Measurements from ENCODE around the gene GRIK3.

Gene GRIK3

DNA sequence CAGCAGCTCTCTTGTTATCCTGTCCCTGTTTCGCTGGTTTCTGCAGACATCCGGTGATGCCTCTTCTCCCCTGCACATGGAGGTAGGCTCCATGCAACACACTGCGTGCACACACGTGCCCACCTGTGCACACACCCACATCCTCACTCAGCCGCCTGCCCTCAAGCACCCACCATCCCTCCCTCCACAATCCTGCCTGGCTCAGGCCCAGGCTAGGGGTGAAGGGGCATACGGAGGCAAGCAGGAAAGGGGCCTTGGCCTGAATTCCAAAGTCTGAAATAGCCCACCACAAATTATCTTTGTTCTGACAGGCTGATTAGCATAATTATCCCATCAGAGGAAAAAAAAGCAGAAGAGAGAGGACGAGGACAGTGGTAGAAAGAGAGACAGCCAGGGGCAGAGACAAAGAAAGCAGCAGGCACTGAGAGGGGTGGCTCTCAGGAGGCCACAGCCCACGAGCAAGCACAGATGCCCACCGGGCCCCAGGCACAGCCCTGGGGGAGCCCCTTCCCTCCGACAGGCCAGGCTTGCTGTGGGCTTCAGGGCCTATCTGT is 73.2 kb downstream of the GRIK3 start:
- Histone ChIP-seq H3K9me3 (ENCODE audit: insufficient read depth, low read length) (no peaks in the 10 kb centered on the region; the same call in 1 of the 2 replicates), H3K36me3 (ENCODE audit: insufficient read depth, insufficient read length, low read length) (no peaks in the 10 kb centered on the region), H3K4me3 (ENCODE audit: insufficient read length, low read depth) (no peak overlapping the region), H3K4me1 (ENCODE audit: insufficient read depth, insufficient read length) (no peaks in the 10 kb centered on the region), H3K9ac (ENCODE audit: insufficient read length, low read depth) (no peak overlapping the region), H3K27me3 (ENCODE audit: insufficient read depth, insufficient read length) (no peaks in the 10 kb centered on the region)
- no peak for TF ChIP-seq YY1 (IDR thresholded peaks at IDR 0.05; ENCODE audit: insufficient read depth, insufficient read length)
- TF ChIP-seq ZNF274 (IDR thresholded peaks at IDR 0.05; ENCODE audit: low read depth, low read length): no peak
- no peak for TF ChIP-seq SUZ12 (IDR thresholded peaks at IDR 0.05; ENCODE audit: extremely low read depth, insufficient read depth, insufficient read length)
- DNase-seq (ENCODE audit: low read depth, low spot score): no peak

DNA sequence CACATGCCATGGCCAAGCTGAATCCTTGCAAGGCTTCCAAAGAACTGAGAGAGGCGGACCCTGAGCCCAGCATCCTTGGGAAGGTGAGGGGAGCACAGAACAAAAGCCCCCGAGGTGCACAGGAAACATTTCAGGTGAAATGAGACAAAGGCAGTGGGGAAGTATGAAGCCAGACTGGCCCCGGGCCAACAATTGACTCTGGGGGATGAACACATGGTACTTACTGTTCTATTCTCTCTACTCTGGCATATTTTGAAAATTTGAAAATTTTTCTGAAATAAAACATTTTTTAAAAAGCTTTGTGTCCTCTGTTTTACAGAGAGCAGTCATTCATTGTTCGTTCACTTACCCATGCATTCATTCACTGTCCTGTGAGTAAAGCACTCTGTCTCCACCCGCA is 77.7 kb downstream of the GRIK3 start:
- Histone ChIP-seq H3K4me1 (ENCODE audit: insufficient read depth, insufficient read length) (peaks cover 7% of the 10 kb centered on the region), H3K27me3 (ENCODE audit: insufficient read depth, insufficient read length) (peaks cover 2% of the 10 kb centered on the region), H3K4me3 (ENCODE audit: insufficient read length, low read depth) (no peak overlapping the region), H3K36me3 (ENCODE audit: insufficient read depth, insufficient read length, low read length) (no peaks in the 10 kb centered on the region), H3K9ac (ENCODE audit: insufficient read length, low read depth) (no peak overlapping the region), H3K9me3 (ENCODE audit: insufficient read depth, low read length) (no peaks in the 10 kb centered on the region)
- no peak for DNase-seq (ENCODE audit: low read depth, low spot score)
- TF ChIP-seq ZNF274 (IDR thresholded peaks at IDR 0.05; ENCODE audit: low read depth, low read length) (no peak), SUZ12 (IDR thresholded peaks at IDR 0.05; ENCODE audit: extremely low read depth, insufficient read depth, insufficient read length) (no peak), YY1 (IDR thresholded peaks at IDR 0.05; ENCODE audit: insufficient read depth, insufficient read length) (no peak)

DNA sequence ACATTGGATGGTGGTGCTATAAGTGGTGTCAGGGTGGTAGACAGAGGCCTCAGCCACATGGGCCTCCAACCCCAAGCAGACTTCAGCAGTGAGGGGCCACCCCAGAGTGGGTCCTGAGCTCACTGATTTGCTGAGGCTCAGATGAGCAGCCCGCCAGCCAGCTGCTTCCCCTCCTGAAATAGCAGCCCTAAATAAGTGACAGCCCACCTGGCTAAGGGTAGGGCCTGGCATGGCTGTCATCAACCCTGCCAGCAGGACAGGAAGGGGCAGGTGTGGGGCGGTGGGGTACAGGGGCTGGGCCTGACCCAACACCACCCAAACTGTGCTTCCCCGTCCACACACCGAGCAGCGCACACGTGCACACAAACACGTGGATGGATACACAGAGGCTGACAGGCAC is 79.3 kb downstream of the GRIK3 start:
- no peak for DNase-seq (ENCODE audit: low read depth, low spot score)
- peaks cover 7% of the 10 kb centered on the region for H3K4me1 ChIP-seq (ENCODE audit: insufficient read depth, insufficient read length)
- H3K27me3 ChIP-seq (ENCODE audit: insufficient read depth, insufficient read length): peaks cover 2% of the 10 kb centered on the region
- H3K9me3 ChIP-seq (ENCODE audit: insufficient read depth, low read length): no peaks in the 10 kb centered on the region
- no peaks in the 10 kb centered on the region for H3K36me3 ChIP-seq (ENCODE audit: insufficient read depth, insufficient read length, low read length)
- no peak overlapping the region for H3K9ac ChIP-seq (ENCODE audit: insufficient read length, low read depth)
- no peak overlapping the region for H3K4me3 ChIP-seq (ENCODE audit: insufficient read length, low read depth)
- TF ChIP-seq ZNF274 (IDR thresholded peaks at IDR 0.05; ENCODE audit: low read depth, low read length) (no peak), SUZ12 (IDR thresholded peaks at IDR 0.05; ENCODE audit: extremely low read depth, insufficient read depth, insufficient read length) (no peak), YY1 (IDR thresholded peaks at IDR 0.05; ENCODE audit: insufficient read depth, insufficient read length) (no peak)

DNA sequence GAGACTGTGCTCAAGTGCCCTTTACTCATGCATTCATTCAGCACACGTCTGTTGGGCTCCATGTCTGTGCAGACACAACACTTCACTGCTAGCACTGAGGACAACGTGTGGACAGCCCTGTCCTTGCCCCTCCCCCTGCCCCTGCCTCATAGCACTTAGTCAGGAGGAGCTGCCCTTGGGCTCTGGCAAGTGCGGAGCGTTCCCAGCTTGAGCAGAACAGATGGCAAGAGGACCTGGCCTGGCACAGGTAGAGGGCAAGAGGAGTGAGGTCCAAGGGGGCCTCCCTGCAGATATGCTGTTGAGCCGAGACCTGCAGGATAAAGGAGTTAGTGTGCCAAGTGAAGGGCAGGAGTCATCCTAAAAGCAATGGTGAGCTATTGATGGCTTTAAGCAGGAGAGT is 81.3 kb downstream of the GRIK3 start:
- DNase-seq (ENCODE audit: low read depth, low spot score): no peak
- H3K4me1 ChIP-seq (ENCODE audit: insufficient read depth, insufficient read length): peaks cover 12% of the 10 kb centered on the region
- no peak for TF ChIP-seq ZNF274 (IDR thresholded peaks at IDR 0.05; ENCODE audit: low read depth, low read length)
- TF ChIP-seq SUZ12 (IDR thresholded peaks at IDR 0.05; ENCODE audit: extremely low read depth, insufficient read depth, insufficient read length): no peak
- no peak for TF ChIP-seq YY1 (IDR thresholded peaks at IDR 0.05; ENCODE audit: insufficient read depth, insufficient read length)
- no peaks in the 10 kb centered on the region for H3K9me3 ChIP-seq (ENCODE audit: insufficient read depth, low read length)
- no peak overlapping the region for H3K4me3 ChIP-seq (ENCODE audit: insufficient read length, low read depth)
- no peak overlapping the region for H3K9ac ChIP-seq (ENCODE audit: insufficient read length, low read depth)
- H3K36me3 ChIP-seq (ENCODE audit: insufficient read depth, insufficient read length, low read length): no peaks in the 10 kb centered on the region
- peaks cover 2% of the 10 kb centered on the region for H3K27me3 ChIP-seq (ENCODE audit: insufficient read depth, insufficient read length)

DNA sequence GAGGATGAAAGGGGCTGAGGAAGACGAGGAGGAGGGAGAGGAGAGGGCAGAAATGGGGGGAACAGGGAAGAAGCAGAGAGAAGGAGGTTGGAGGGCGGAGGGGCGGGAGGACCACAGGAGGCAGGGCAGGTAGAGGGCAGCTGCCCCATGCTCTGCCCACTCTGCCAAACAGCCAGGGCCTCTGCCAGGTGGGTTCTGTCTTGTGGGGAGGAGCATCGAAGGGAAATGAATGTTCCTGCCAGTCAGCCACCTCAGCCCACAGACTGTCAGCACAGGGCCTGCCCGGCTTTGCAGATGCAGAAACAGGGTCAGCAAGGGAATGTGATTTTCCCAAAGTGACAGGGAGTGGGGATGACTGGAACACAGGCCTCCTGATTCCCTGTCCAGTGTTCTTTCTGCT is 82.6 kb downstream of the GRIK3 start:
- Histone ChIP-seq H3K4me3 (ENCODE audit: insufficient read length, low read depth) (no peak overlapping the region), H3K4me1 (ENCODE audit: insufficient read depth, insufficient read length) (peaks cover 24% of the 10 kb centered on the region), H3K9me3 (ENCODE audit: insufficient read depth, low read length) (no peaks in the 10 kb centered on the region), H3K27me3 (ENCODE audit: insufficient read depth, insufficient read length) (peaks cover 2% of the 10 kb centered on the region), H3K36me3 (ENCODE audit: insufficient read depth, insufficient read length, low read length) (no peaks in the 10 kb centered on the region), H3K9ac (ENCODE audit: insufficient read length, low read depth) (no peak overlapping the region)
- no peak for DNase-seq (ENCODE audit: low read depth, low spot score)
- TF ChIP-seq ZNF274 (IDR thresholded peaks at IDR 0.05; ENCODE audit: low read depth, low read length) (no peak), YY1 (IDR thresholded peaks at IDR 0.05; ENCODE audit: insufficient read depth, insufficient read length) (no peak), SUZ12 (IDR thresholded peaks at IDR 0.05; ENCODE audit: extremely low read depth, insufficient read depth, insufficient read length) (no peak)

DNA sequence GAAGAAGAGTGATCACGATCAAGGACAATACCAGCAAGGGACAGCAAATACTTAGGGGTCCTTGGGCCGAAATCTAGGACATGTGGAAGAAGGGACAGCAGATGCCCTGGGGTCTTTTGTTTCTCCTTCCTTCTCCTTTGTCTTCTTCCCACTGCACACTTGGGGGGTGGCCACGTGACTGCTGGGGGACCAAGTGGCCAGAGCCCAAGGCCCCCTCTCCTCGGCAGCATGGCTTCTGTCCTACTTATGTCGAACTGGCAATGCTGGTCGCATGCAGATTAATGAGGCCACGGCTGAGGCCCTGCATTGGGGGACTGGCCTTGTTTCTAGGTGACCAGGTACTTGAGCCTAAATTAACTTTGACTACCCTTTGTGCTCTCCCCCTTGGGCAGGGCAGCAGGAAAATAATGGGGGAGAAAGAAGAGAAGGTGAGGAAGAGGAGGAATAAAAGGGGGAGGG is 83.0 kb downstream of the GRIK3 start:
- Histone ChIP-seq H3K27me3 (ENCODE audit: insufficient read depth, insufficient read length) (peaks cover 2% of the 10 kb centered on the region), H3K9me3 (ENCODE audit: insufficient read depth, low read length) (no peaks in the 10 kb centered on the region), H3K4me3 (ENCODE audit: insufficient read length, low read depth) (no peak overlapping the region), H3K36me3 (ENCODE audit: insufficient read depth, insufficient read length, low read length) (no peaks in the 10 kb centered on the region), H3K9ac (ENCODE audit: insufficient read length, low read depth) (no peak overlapping the region), H3K4me1 (ENCODE audit: insufficient read depth, insufficient read length) (peaks cover 24% of the 10 kb centered on the region)
- TF ChIP-seq ZNF274 (IDR thresholded peaks at IDR 0.05; ENCODE audit: low read depth, low read length) (no peak), YY1 (IDR thresholded peaks at IDR 0.05; ENCODE audit: insufficient read depth, insufficient read length) (no peak), SUZ12 (IDR thresholded peaks at IDR 0.05; ENCODE audit: extremely low read depth, insufficient read depth, insufficient read length) (no peak)
- no peak for DNase-seq (ENCODE audit: low read depth, low spot score)

DNA sequence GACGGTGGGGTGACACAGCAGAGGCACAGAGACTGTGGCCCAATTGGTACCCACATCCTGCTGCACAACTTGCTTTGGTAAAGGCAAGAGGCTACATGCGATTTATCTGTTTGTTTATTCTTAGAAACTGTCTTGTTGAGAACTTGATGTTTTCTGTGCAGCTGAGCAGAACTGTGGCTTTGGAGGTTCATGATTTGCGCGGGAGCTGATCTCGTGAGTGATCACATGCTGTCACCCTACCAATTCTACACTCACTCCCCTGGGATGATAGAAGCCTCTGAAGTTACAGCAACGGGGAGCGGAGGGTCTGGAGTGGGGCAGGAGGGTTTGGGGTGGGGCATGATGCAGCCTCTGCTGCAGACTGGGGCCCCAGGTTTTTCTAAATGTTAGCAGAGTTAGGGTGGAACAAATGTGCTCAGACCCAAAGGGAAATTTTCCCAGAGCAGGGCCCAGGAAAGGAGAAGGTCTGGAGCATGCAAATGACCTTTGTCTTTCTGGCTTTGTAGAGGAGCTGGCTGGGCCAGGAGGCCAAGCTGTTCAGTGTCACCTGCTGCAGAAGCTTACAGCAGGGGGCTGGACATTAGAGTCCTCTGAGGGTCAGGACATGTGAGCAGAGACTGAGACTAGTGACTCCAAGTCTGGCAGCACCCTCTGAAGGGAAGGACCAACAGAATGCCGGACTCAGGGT is 83.6 kb downstream of the GRIK3 start:
- no peaks in the 10 kb centered on the region for H3K9me3 ChIP-seq (ENCODE audit: insufficient read depth, low read length)
- DNase-seq (ENCODE audit: low read depth, low spot score): no peak
- no peak for TF ChIP-seq ZNF274 (IDR thresholded peaks at IDR 0.05; ENCODE audit: low read depth, low read length)
- no peak for TF ChIP-seq SUZ12 (IDR thresholded peaks at IDR 0.05; ENCODE audit: extremely low read depth, insufficient read depth, insufficient read length)
- H3K36me3 ChIP-seq (ENCODE audit: insufficient read depth, insufficient read length, low read length): no peaks in the 10 kb centered on the region
- no peak overlapping the region for H3K9ac ChIP-seq (ENCODE audit: insufficient read length, low read depth)
- peaks cover 24% of the 10 kb centered on the region for H3K4me1 ChIP-seq (ENCODE audit: insufficient read depth, insufficient read length)
- H3K4me3 ChIP-seq (ENCODE audit: insufficient read length, low read depth): no peak overlapping the region
- peaks cover 2% of the 10 kb centered on the region for H3K27me3 ChIP-seq (ENCODE audit: insufficient read depth, insufficient read length)

All from NT2/D1 (cell line).